ENCODE measurements around the gene ZNF423. TPM values are rescaled to one million over a fixed set of nuclear protein-coding genes. Genes with fewer than 3 reads are reported as not detected.

The ZNF423 gene
- total RNA-seq, 1 experiment from 2014 or later: not detected

GRCh38 chr16:49483251-49483650 is 372.7 kb downstream of the ZNF423 start:
- no peaks in the 10 kb centered on the region for H3K9me3 Mint-ChIP-seq (ENCODE audit: low read depth, unreplicated experiment)
- no peaks in the 10 kb centered on the region for H3K4me1 Mint-ChIP-seq (ENCODE audit: low read depth, unreplicated experiment)
- TF ChIP-seq, protein P1, sequence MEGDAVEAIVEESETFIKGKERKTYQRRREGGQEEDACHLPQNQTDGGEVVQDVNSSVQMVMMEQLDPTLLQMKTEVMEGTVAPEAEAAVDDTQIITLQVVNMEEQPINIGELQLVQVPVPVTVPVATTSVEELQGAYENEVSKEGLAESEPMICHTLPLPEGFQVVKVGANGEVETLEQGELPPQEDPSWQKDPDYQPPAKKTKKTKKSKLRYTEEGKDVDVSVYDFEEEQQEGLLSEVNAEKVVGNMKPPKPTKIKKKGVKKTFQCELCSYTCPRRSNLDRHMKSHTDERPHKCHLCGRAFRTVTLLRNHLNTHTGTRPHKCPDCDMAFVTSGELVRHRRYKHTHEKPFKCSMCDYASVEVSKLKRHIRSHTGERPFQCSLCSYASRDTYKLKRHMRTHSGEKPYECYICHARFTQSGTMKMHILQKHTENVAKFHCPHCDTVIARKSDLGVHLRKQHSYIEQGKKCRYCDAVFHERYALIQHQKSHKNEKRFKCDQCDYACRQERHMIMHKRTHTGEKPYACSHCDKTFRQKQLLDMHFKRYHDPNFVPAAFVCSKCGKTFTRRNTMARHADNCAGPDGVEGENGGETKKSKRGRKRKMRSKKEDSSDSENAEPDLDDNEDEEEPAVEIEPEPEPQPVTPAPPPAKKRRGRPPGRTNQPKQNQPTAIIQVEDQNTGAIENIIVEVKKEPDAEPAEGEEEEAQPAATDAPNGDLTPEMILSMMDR (IDR thresholded peaks at IDR 0.05; ENCODE audit: unreplicated experiment): no peak
- no peak overlapping the region for H3K27ac Mint-ChIP-seq (ENCODE audit: unreplicated experiment)
- H3K36me3 Mint-ChIP-seq (ENCODE audit: insufficient read depth, unreplicated experiment): no peaks in the 10 kb centered on the region
- DNase-seq: no peak
- CTCF ChIA-PET: no interaction called here
- no TSS peak for BruUV-seq (replicated peaks)
- H3K4me3 Mint-ChIP-seq (ENCODE audit: low read depth, unreplicated experiment): no peak overlapping the region
- intact Hi-C loops (cut with micrococcal nuclease; ENCODE audit: unreplicated experiment): no loop called here
- H3K27me3 Mint-ChIP-seq (ENCODE audit: unreplicated experiment): peaks cover 70% of the 10 kb centered on the region

GRCh38 chr16:49482690-49483089 is 373.2 kb downstream of the ZNF423 start:
- BruUV-seq (replicated peaks): no TSS peak
- Mint-ChIP-seq H3K4me1 (ENCODE audit: low read depth, unreplicated experiment) (no peaks in the 10 kb centered on the region), H3K36me3 (ENCODE audit: insufficient read depth, unreplicated experiment) (no peaks in the 10 kb centered on the region), H3K27ac (ENCODE audit: unreplicated experiment) (no peak overlapping the region), H3K4me3 (ENCODE audit: low read depth, unreplicated experiment) (no peak overlapping the region), H3K27me3 (ENCODE audit: unreplicated experiment) (peaks cover 65% of the 10 kb centered on the region), H3K9me3 (ENCODE audit: low read depth, unreplicated experiment) (no peaks in the 10 kb centered on the region)
- TF ChIP-seq, protein P1 (IDR thresholded peaks at IDR 0.05; ENCODE audit: unreplicated experiment): no peak
- intact Hi-C loops (cut with micrococcal nuclease; ENCODE audit: unreplicated experiment): no loop called here
- CTCF ChIA-PET: no interaction called here
- no peak for DNase-seq

DNA sequence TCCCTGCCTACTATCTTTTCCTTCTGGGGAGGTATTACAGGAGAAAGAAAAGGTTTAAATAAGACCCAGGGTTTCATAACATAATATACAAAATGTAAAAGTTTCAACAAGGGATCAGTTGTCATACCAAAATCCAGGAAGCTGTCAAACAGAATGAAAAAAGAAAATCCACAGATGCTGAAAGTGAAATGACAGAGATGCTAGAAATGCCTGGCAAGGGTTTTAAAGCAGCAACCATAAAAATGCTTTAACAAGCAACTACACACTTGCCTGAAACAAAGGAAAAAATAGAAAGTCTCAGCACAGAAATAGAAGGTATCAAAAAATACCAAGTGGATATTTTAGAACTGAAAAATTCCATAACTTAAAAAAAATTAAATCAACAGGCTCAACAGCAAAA is 377.3 kb downstream of the ZNF423 start:
- CTCF ChIA-PET: no interaction called here
- Mint-ChIP-seq H3K9me3 (ENCODE audit: low read depth, unreplicated experiment) (no peaks in the 10 kb centered on the region), H3K36me3 (ENCODE audit: insufficient read depth, unreplicated experiment) (no peaks in the 10 kb centered on the region), H3K27me3 (ENCODE audit: unreplicated experiment) (peaks cover 28% of the 10 kb centered on the region), H3K27ac (ENCODE audit: unreplicated experiment) (no peak overlapping the region), H3K4me3 (ENCODE audit: low read depth, unreplicated experiment) (no peak overlapping the region), H3K4me1 (ENCODE audit: low read depth, unreplicated experiment) (no peaks in the 10 kb centered on the region)
- intact Hi-C loops (cut with micrococcal nuclease; ENCODE audit: unreplicated experiment): loop anchor here (10.0 kb wide), 1 partner anchor 56 kb away; no protein-coding TSS in a partner anchor
- TF ChIP-seq, protein P1 (IDR thresholded peaks at IDR 0.05; ENCODE audit: unreplicated experiment): no peak
- no TSS peak for BruUV-seq (replicated peaks)
- DNase-seq: no peak

DNA sequence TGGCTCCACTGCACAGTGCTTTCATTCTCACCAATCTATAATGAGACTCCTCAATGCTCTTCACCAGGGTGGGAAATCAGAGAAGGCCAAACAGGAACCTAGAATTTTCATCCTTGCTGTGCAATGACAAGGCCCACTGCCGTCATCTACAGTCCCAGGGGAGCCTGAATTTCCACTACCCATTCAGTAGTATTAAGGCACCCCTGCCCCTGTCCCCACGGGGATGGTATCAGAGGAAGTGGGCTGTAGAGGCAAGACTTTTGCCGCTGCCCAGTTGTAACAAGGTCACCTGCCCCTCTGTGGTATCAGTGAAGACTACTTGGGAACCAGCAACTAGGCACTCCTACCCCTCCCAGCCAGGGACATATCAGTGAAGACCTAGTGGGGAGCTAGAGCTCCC is 377.8 kb downstream of the ZNF423 start:
- TF ChIP-seq, protein P1 (IDR thresholded peaks at IDR 0.05; ENCODE audit: unreplicated experiment): no peak
- CTCF ChIA-PET: no interaction called here
- H3K4me3 Mint-ChIP-seq (ENCODE audit: low read depth, unreplicated experiment): no peak overlapping the region
- no TSS peak for BruUV-seq (replicated peaks)
- intact Hi-C loops (cut with micrococcal nuclease; ENCODE audit: unreplicated experiment): loop anchor here (10.0 kb wide), 1 partner anchor 57 kb away; no protein-coding TSS in a partner anchor
- H3K27ac Mint-ChIP-seq (ENCODE audit: unreplicated experiment): no peak overlapping the region
- H3K27me3 Mint-ChIP-seq (ENCODE audit: unreplicated experiment): peaks cover 23% of the 10 kb centered on the region
- H3K36me3 Mint-ChIP-seq (ENCODE audit: insufficient read depth, unreplicated experiment): no peaks in the 10 kb centered on the region
- no peaks in the 10 kb centered on the region for H3K4me1 Mint-ChIP-seq (ENCODE audit: low read depth, unreplicated experiment)
- no peak for DNase-seq
- no peaks in the 10 kb centered on the region for H3K9me3 Mint-ChIP-seq (ENCODE audit: low read depth, unreplicated experiment)

All from Calu3 (cell line).